ENCODE data around the gene AGBL3.
A peak's percentile ranks its signal among the peaks of the same experiment; 100 is the strongest.
"Not testable (repeated sequence)": the region's sequence is repeated elsewhere in the genome, so short reads cannot be mapped to it uniquely, and the experiment has no call there.

AGBL3 gene

GRCh38 chr7:134966691-134967090, 19.6 kb upstream of the AGBL3 start:
- no peak for DNase-seq (ENCODE audit: low spot score)

- no peak for DNase-seq (ENCODE audit: low spot score)
Measured at GRCh38 chr7:134968110-134968509, 18.2 kb upstream of the AGBL3 start.

DNA sequence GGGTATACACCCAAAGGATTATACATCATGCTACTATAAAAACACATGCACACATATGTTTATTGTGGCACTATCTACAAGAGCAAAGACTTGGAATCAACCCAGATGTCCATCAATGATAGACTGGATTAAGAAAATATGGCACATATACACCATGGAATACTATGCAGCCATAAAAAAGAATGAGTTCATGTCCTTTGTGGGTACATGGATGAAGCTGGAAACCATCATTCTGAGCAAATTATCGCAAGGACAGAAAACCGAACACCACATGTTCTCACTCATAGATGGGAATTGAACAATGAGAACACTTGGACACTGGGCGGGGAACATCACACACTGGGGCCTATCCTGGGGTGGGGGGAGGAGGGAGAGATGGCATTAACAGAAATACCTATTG, 4.7 kb upstream of the AGBL3 start:
- not testable (repeated sequence) for DNase-seq (ENCODE audit: low spot score)

DNA sequence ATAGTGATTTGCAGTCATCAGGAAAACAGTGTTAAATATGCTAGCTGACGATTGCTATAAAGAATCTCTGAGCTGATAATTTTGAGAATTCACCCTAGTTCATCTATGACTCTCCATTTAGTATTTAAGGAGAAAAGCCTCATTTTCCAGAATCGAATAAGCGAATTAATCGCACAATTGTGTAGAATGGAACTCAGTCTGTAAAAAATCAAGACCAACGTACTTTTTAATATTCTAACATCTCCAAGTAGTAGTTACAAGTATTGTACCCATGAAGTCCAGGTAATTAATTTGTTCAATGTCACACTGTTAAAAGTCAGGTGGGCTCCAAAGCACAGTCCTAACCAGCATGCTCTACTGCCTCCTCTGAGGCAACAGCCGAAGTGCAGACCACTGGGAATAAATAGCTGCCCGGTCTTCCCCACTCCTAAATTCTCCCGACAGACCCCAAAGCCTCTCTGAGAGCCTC, 380 bp upstream of the AGBL3 start:
- no peak for DNase-seq (ENCODE audit: low spot score)

DNA sequence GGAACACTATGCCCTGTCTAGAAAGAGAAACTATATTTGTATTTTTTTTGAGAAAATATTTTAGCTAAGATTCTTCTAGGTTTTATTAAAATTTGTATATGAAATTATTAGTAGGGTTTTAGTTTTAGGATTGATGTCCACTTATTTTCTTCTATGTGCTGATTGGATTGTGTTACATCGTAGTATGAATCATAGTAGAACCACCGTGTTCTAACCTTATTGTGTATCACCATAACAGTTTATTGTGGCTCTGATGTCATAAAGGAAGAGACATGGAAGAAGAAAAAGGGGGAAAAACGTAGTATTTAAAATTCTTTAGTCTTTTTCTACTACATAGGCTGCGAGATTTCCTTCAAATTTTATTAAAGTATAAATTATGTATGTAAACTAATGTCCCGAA, 1.9 kb downstream of the AGBL3 start:
- no peak for DNase-seq (ENCODE audit: low spot score)

DNA sequence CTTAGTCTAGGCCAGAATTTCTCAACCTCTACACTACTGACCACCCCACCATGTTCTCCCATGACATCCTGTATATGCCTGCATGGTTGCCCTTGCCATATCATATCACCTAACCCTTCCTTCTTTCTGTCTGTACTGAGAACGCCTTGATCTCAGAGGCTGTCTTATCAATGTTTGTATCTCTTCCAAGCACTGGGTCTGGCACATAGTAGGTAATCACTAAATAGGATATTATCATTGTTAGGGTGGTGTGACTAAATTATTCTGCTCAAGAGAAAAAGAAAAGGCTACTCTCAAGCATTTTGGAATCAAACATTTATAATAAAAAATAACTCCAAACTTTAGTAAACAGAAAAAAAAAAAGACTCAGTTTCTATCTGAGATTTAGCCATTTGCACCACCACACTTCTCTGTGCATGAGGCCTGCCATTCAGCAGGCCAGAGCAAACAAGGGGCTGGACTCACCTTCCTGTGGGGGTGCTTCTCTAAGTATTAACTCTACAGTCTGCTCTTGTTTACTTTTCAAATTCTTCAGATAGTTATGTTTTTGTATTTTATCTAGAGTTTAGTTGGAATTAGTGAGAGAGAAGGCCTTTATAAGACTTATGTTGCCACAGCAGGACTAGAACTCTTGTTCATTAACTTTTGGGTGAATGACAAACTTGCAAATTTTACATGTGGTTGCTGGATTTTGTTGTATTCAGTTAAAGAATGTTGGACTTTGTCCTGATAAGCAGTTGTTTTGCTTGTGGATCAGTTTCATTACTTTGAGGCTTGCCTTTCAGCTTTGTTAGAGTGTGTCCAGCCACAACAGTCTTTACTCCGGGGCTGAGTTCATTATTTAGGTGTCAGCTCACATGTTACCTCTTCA, 5.4 kb downstream of the AGBL3 start:
- no peak for DNase-seq (ENCODE audit: low spot score)

DNA sequence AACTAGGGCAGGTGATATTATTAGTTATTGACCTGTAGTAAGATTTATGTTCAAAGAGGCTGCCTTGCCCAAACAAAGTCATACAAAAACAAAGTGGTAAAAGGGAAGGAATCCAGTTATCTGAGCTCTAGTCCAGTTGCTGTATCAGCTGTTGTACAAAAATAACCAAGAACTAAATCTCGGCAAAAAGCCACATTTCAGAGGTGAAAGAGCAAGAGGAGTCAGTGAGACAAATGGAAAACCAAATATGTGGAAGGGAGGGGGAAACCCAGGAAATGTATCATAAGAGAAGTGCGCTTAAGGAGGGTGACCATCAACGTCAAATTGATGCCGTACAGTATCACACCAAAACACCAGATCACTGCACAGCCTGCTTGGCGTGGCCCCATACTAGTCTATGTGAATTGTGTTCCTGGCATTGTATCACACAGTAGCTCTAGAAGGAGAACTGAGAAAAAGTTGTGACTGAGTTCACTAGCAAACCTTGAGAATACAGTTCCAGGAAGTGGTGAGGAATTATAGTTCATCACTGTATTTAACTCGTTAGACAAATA, 6.4 kb downstream of the AGBL3 start:
- DNase-seq (ENCODE audit: low spot score): peak; percentile 20

GRCh38 chr7:134993877-134994456, 7.7 kb downstream of the AGBL3 start:
- DNase-seq (ENCODE audit: low spot score): no peak

GRCh38 chr7:134995239-134996096, 9.2 kb downstream of the AGBL3 start:
- no peak for DNase-seq (ENCODE audit: low spot score)

DNA sequence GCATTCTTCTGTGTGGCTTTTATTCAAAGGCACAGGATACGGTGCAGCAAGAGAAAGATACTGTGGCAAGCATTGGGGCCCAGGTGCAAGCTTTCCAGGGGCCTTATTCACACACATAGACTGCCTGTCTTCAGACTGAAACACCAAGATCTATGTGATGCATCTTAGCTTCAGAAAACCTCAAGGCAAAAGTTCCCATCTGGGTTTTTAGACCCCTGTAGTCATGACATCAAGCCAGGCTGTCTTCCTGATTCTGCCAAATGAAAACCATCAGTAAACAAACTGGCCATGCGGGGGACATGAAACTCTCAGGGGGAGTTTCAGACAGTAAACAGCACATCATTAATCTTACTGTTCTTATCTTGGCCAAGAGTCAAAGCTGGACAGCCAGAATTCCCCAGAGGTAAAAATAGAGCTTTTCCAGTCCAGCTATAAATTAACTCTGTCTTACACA, 9.8 kb downstream of the AGBL3 start:
- no peak for DNase-seq (ENCODE audit: low spot score)

DNA sequence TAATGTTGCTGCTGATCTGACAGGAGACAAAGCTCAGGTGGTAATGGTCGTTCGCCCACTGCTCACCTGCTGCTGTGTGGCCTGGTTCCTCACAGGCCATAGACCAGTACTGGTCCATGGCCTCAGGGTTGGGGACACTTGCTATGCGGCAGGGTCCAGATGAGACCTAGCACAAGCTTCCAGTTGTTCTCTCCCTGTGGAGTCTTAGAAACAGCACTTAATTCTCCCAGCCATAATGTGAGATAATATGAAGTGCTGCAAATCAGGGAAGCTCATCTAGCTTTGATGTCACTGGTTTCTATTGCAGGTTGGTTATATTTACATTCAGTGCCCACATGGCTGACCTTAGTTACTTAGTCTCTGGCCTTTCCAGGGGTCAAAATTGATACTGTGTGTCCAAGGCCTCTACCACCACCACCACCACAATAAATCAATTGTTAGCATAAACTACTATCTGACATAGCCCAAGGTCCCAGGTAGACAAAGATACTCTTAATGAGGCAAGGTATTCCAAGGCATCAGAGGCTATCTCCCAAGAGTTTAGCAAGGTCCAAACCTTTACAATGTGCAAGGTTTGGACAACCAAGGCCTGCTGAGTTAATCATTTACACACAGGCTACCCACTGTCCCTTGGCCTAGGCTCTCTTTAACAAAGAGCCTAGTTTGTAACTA, 11.0 kb downstream of the AGBL3 start:
- DNase-seq (ENCODE audit: low spot score): no peak

- DNase-seq (ENCODE audit: low spot score): no peak
Measured at GRCh38 chr7:134999136-134999535, 12.8 kb downstream of the AGBL3 start.

- no peak for DNase-seq (ENCODE audit: low spot score)
Measured at GRCh38 chr7:135001390-135002165, 15.3 kb downstream of the AGBL3 start.

- no peak for DNase-seq (ENCODE audit: low spot score)
Measured at GRCh38 chr7:135012229-135012628, 25.9 kb downstream of the AGBL3 start.

GRCh38 chr7:135023622-135024021, 37.3 kb downstream of the AGBL3 start:
- DNase-seq (ENCODE audit: low spot score): no peak

DNA sequence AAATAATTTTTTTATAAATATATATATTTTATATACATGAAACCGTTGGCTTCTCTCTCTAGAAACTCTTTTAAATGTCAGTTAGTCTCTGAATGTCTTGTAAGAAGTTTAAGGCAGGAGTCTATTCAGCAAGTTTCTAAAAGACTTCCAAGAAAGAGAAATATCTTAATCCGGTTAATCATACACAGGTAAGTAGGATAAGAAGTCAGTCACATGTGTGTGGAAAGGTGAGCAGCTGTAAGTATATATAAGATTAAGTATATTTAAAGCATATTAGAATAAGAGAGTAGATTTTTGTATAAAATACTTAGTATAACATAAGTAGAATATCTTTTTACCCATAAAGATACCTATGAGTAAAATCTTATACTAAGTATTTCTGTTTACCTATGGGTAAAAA, 48.9 kb downstream of the AGBL3 start:
- DNase-seq (ENCODE audit: low spot score): no peak

DNA sequence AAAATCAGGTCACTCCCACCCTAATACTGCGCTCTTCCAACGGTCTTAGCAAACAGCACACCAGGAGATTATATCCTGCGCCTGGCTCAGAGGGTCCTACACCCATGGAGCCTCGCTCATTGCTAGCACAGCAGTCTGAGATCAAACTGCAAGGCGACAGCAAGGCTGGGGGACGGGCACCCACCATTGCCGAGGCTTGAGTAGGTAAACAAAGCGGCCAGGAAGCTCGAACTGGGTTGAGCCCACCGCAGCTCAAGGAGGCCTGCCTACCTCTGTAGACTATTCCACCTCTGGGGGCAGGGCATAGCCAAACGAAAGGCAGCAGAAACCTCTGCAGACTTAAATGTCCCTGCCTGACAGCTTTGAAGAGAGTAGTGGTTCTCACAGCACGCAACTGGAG, 80.7 kb downstream of the AGBL3 start:
- DNase-seq (ENCODE audit: low spot score): not testable (repeated sequence)

DNA sequence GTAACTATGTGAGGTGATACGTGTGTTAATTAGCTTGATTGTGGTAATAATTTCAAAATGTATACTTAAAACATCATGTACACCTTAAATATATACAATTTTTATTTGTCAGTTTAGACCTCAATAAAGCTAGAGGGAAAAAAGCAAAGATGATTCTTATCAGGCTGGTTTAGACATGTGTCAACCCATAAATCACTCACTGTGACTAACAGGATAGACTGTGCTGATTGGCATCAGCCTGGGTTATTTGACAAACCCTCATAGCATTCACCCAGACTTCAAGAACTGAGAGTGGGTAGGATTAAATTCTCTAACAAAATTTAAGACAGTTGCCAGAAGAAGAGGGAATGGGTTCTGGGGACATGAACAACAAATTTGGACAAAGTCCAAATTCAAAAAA, 87.8 kb downstream of the AGBL3 start:
- DNase-seq (ENCODE audit: low spot score): no peak

DNA sequence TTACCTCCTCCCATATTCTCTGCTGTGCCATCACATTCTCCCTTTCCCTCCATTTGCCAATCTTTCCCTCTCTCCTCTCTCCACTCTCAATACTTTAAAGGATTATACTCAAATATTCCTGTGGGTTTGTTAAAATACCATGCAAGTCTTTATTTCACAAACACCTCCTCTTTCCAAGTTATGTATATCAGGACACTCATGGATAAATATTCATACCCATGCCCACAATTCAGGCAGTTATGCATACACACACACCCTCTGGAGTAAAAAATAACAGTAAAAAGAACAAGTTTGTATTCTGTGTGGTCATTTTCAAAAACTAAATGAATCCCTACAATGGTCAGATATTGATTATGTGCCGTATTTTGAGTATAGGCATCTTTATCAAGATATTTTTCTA, 88.2 kb downstream of the AGBL3 start:
- no peak for DNase-seq (ENCODE audit: low spot score)

DNA sequence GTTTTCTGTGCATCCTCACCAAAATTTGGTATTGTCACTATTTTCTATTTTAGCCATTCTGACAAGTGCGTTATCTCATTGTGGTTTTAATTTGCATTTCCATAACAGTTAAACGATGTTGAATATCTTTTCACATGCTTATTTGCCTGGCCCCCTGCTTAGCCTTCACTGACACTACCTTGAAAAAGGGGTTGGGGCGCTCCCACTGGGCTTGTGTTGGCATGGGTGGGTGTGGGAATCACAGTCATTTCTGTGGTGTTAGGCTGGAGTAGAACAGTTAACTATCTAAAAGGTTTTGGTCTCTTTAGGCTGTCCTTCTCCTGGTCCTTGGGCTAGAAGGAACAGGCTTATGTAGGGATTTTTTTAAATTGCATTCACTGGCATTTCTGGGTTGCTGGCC, 89.4 kb downstream of the AGBL3 start:
- DNase-seq (ENCODE audit: low spot score): no peak

DNA sequence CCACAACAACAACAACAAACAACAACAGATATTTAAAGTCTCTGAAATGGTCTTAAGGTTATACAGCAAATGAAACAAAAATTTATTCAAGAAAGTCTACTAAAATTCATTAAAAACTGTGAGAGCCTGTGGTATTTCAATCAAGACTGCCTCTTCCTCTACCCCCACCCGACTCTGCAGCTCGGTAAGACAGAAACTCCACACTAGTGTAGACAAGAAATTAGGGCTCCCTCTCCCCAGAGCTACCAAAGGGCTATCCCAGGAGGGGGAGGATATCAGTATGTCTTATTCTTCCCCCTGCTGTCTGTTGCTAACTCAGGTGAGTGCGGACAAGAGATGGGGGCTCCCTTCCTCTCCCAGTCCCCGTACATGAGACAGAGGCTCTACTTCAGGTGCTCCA, 90.6 kb downstream of the AGBL3 start:
- DNase-seq (ENCODE audit: low spot score): no peak
